ENCODE data around the gene MIA. TPM values are rescaled to one million over a fixed set of nuclear protein-coding genes. Genes with fewer than 3 reads are reported as not detected.

MIA gene
- total and polyA plus RNA-seq, 2 of the 8 experiments (the other 6 are each of a cell fraction or from before 2014, with no cell fraction given): not detected

- Histone ChIP-seq H3K9ac (replicated peaks in 1 of 4; ENCODE audit: extremely low read depth in 1 of 4, low read depth in 3 of 4, low read length in 3 of 4) (no peak overlapping the region), H2BK20ac (ENCODE audit: low read length) (no peak overlapping the region), H2BK15ac (ENCODE audit: low read length) (no peak overlapping the region), H2BK12ac (ENCODE audit: low read depth, low read length) (no peak overlapping the region), H3K4ac (replicated peaks; ENCODE audit: insufficient read length, low read depth, low read length) (no peak overlapping the region), H2AFZ (ENCODE audit: low read length) (no peak overlapping the region), H2BK5ac (ENCODE audit: low read depth, low read length) (no peak overlapping the region), H3K4me3 (ENCODE audit: extremely low read depth in 1 of 4, insufficient read depth in 2 of 4, low read depth in 3 of 4, low read length in 4 of 4) (no peak overlapping the region), H3K79me2 (ENCODE audit: control insufficient read depth in 1 of 2, insufficient read depth in 2 of 2, low read length in 2 of 2) (peaks cover 0 to 9% of the 10 kb centered on the region in 2 experiments; a peak in 2 of 4 replicates), H3K27ac (ENCODE audit: low read depth, low read length) (no peak overlapping the region), H3K14ac (ENCODE audit: insufficient read length) (no peak overlapping the region), H3K18ac (ENCODE audit: extremely low read depth, low read length) (no peak overlapping the region), H4K8ac (ENCODE audit: extremely low read depth, insufficient read depth, low read length) (no peak overlapping the region), H3K56ac (replicated peaks; ENCODE audit: insufficient read length, low read depth, low read length) (no peak overlapping the region), H3K79me1 (ENCODE audit: low read depth, low read length) (peaks cover 2% of the 10 kb centered on the region; the same call in 1 of the 2 replicates), H3K4me1 (replicated peaks in 1 of 4; ENCODE audit: control insufficient read depth in 3 of 4, insufficient read depth in 4 of 4, low read length in 3 of 4) (no peaks in the 10 kb centered on the region), H4K20me1 (replicated peaks in 1 of 2; ENCODE audit: control insufficient read depth in 1 of 2, insufficient read depth in 2 of 2, low read length in 2 of 2) (peaks cover 14 to 28% of the 10 kb centered on the region in 2 experiments), H3K4me2 (ENCODE audit: insufficient read depth in 1 of 2, low read depth in 2 of 2, low read length in 2 of 2) (no peak overlapping the region), H3K27me3 (replicated peaks in 1 of 4; ENCODE audit: control insufficient read depth in 3 of 4, extremely low read depth in 1 of 4, insufficient read depth in 3 of 4, low read length in 3 of 4) (no peaks in the 10 kb centered on the region), H3K36me3 (ENCODE audit: control insufficient read depth in 2 of 4, insufficient read depth in 4 of 4, low read length in 3 of 4) (peaks cover 58 to 88% (median 72%) of the 10 kb centered on the region in 4 experiments), H3K23ac (ENCODE audit: insufficient read length) (no peak overlapping the region), H2AK5ac (ENCODE audit: low read depth, low read length) (no peak overlapping the region), H2BK120ac (replicated peaks; ENCODE audit: low read depth, low read length) (no peak overlapping the region), H4K91ac (replicated peaks; ENCODE audit: insufficient read length, low read length) (no peak overlapping the region), H3K23me2 (ENCODE audit: low read depth, low read length) (no peaks in the 10 kb centered on the region; the same call in 1 of the 2 replicates), H4K5ac (ENCODE audit: insufficient read length, low read depth, low read length) (no peak overlapping the region), H3K9me3 (ENCODE audit: insufficient read depth in 2 of 2, low read depth in 1 of 2, low read length in 1 of 2) (no peaks in the 10 kb centered on the region)
- POLR2A ChIA-PET (ENCODE audit: partially characterized antibody): interaction anchor here (1.0 to 17.9 kb wide), 7 partner anchors 9 to 40 kb away, joined by 3 to 399 read pairs (median 5); partner anchors contain the start of genes ACTMAP, RAB4B and SNRPA
- 90% methylated on average over 16 of the region's 17 CpGs; no CpG with 5 or more reads in 1 of the 2 experiments for WGBS, 2 experiments (ENCODE audit: extremely low coverage in 1 of 2, insufficient coverage in 1 of 2, insufficient read length in 1 of 2, insufficient replicate concordance in 2 of 2, low coverage in 1 of 2, low lambda C conversion rate in 2 of 2, missing lambda C conversion rate in 1 of 2)
- DNase-seq (ENCODE audit: low read depth in 1 of 2, low spot score in 2 of 2) (no peak), FAIRE-seq (no peak)
- CTCF ChIA-PET (ENCODE audit: partially characterized antibody): interaction anchor here (0.7 to 1.4 kb wide), 4 partner anchors 10 to 42 kb away, joined by 3 to 6 read pairs (median 4); no protein-coding TSS in a partner anchor
- TF ChIP-seq KDM4A (IDR thresholded peaks at IDR 0.05; ENCODE audit: low read depth, low read length, severe bottlenecking) (no peak), BRCA1 (IDR thresholded peaks at IDR 0.05; ENCODE audit: low read depth, low read length) (no peak), MAX (IDR thresholded peaks at IDR 0.05) (no peak), MAFK (IDR thresholded peaks at IDR 0.05; ENCODE audit: low read depth, low read length) (no peak), POLR2A (IDR thresholded peaks at IDR 0.05; ENCODE audit: control extremely low read depth in 1 of 2, low read depth in 2 of 2, low read length in 2 of 2) (no peak), HDAC2 (IDR thresholded peaks at IDR 0.05; ENCODE audit: borderline replicate concordance in 1 of 2, low read depth in 2 of 2, low read length in 2 of 2) (no peak), KDM5A (IDR thresholded peaks at IDR 0.05; ENCODE audit: low read length) (no peak), FOSL1 (IDR thresholded peaks at IDR 0.05; ENCODE audit: insufficient read depth, low read depth, low read length) (no peak), SUZ12 (IDR thresholded peaks at IDR 0.05; ENCODE audit: low read length) (no peak)
Measured at GRCh38 chr19:40762754-40763470, 12.4 kb upstream of the MIA start.

All from H1 (cell line).